Peyer's patch (tissue), 4 donors: ENCODE data around the gene PSD4. TPM values are rescaled to one million over a fixed set of nuclear protein-coding genes. Genes with fewer than 3 reads are reported as not detected.

Experiments
- DNase-seq, 3 donors: peaks; one replicate each; pipeline ENCODE4 v3.0.0-alpha.2; 2017 to 2019
- H3K27ac ChIP-seq, 4 donors: fragments of 200-600 bp; sonication (generic); one replicate each; pipeline ENCODE4 v1.5.1; 2016 to 2019
- H3K27me3 ChIP-seq, 2 donors: fragments of 200-600 bp; sonication (generic); one replicate each; pipeline ENCODE4 v1.5.1; 2019
- H3K36me3 ChIP-seq, 3 donors: fragments of 200-600 bp; sonication (generic); one replicate each; pipeline ENCODE4 v1.5.1; 2016 to 2019
- H3K4me1 ChIP-seq, 4 donors: fragments of 200-600 bp; sonication (generic); one replicate each; pipeline ENCODE4 v1.5.1; 2016 to 2019
- H3K4me3 ChIP-seq, 4 donors: fragments of 200-600 bp; sonication (generic); 1 replicate in 3 of 4; 2 replicates in 1 of 4; pipeline ENCODE4 v1.5.1; 2016 to 2019; ENCODE audit warnings: mild to moderate bottlenecking in 1 of 4
- H3K9me3 ChIP-seq, 4 donors: fragments of 200-600 bp; sonication (generic); one replicate each; pipeline ENCODE4 v1.5.1; 2016 to 2019; ENCODE audit warnings: mild to moderate bottlenecking in 1 of 4
- POLR2A ChIP-seq, 2 donors: fragments of 450-650 bp; IDR thresholded peaks; one replicate each; pipeline ENCODE4 v1.5.1; 2017; ENCODE audit warnings: antibody characterized with exemption in 2 of 2, mild to moderate bottlenecking in 2 of 2, moderate library complexity in 2 of 2
- total RNA-seq, 4 donors: library from RNA; depleted of rRNA; stranded (reverse); fragments of >200 nt; gene quantifications; one replicate each; pipeline ENCODE4 v1.1.0, GENCODE V29; 2016
- TF ChIP-seq, protein P1 (sequence below), 6 experiments: fragments of 450-650 bp in 4 of 6; fragments of 200-600 bp in 2 of 6; sonication (generic) in 1 of 6; IDR thresholded peaks; one replicate each; pipeline ENCODE4 v1.5.1; 2017 to 2019; ENCODE audit warnings: antibody characterized with exemption in 6 of 6, mild to moderate bottlenecking in 3 of 6, moderate library complexity in 1 of 6

PSD4 gene
- total RNA-seq, 4 donors from 2014 or later = 125 to 284 (median 212) TPM

DNA sequence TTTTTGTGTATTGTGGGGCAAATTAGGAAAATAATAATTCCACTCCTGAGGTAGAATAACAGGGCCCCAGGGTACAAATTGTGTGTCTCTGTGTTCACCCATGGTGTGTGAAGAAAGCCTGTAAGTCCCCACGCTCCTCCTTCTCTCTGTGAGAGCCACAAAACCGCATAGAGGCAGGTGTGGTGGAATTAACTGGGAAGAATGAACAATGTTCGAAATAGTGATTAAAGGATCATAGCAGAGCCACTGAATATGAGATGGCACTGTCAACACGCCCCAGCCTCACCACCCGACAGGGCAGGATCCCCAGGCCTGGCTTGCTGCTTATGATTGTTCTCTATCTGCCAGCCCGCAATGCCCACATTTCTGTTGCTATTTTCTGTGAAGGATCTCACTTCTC lies 32.3 kb upstream of the PSD4 start:
- TF ChIP-seq, protein P1, sequence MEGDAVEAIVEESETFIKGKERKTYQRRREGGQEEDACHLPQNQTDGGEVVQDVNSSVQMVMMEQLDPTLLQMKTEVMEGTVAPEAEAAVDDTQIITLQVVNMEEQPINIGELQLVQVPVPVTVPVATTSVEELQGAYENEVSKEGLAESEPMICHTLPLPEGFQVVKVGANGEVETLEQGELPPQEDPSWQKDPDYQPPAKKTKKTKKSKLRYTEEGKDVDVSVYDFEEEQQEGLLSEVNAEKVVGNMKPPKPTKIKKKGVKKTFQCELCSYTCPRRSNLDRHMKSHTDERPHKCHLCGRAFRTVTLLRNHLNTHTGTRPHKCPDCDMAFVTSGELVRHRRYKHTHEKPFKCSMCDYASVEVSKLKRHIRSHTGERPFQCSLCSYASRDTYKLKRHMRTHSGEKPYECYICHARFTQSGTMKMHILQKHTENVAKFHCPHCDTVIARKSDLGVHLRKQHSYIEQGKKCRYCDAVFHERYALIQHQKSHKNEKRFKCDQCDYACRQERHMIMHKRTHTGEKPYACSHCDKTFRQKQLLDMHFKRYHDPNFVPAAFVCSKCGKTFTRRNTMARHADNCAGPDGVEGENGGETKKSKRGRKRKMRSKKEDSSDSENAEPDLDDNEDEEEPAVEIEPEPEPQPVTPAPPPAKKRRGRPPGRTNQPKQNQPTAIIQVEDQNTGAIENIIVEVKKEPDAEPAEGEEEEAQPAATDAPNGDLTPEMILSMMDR (IDR thresholded peaks at IDR 0.05) = no peak
- TF ChIP-seq POLR2A (IDR thresholded peaks at IDR 0.05) = no peak
- Histone ChIP-seq H3K9me3 (no peaks in the 10 kb centered on the region), H3K27me3 (no peaks in the 10 kb centered on the region), H3K4me1 (peaks cover 0 to 6% (median 0%) of the 10 kb centered on the region in 4 donors), H3K27ac (no peak overlapping the region), H3K4me3 (no peak overlapping the region), H3K36me3 (no peaks in the 10 kb centered on the region)
- no peak for DNase-seq

DNA sequence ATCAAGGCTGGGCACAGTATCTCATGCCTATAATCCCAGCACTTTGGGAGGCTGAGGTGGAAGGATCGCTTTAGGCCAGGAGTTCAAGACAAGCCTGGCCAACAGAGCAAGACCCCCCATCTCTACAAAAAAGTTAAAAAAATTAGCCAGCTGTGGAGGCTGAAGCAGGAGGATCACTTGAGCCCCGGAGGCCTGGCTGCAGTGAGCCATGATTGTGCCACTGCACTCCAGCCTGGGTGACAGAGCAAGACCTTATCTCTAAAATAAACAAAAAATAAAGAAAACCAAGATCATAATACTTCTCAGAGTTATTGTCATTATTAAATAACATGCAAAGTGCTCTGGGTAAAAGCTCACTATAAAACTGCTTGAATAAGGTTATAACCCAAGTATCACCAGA lies 31.5 kb upstream of the PSD4 start:
- Histone ChIP-seq H3K4me3 (no peak overlapping the region), H3K4me1 (peaks cover 0 to 6% (median 0%) of the 10 kb centered on the region in 4 donors), H3K27ac (no peak overlapping the region), H3K27me3 (no peaks in the 10 kb centered on the region), H3K9me3 (no peaks in the 10 kb centered on the region), H3K36me3 (no peaks in the 10 kb centered on the region)
- DNase-seq = no peak
- TF ChIP-seq, protein P1 (IDR thresholded peaks at IDR 0.05) = no peak
- no peak for TF ChIP-seq POLR2A (IDR thresholded peaks at IDR 0.05)

DNA sequence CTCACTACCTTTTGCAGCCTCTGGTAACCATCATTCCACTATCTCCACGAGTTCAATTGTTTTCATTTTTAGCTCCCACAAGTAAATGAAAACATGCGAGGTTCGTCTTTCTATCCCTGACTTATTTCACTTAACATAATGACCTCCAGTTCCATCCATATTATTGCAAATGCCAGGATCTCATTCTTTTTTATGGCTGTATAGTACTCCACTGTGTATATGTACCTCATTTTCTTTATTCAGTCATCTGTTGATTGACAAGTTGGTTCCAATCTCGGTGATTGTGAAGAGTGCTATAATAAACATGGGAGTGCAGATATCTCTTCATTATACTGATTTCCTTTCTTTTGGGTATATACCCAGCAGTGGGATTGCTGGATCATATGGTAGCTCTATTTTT lies 29.5 kb upstream of the PSD4 start:
- H3K9me3 ChIP-seq = no peaks in the 10 kb centered on the region
- peaks cover 0 to 4% (median under 1%) of the 10 kb centered on the region in 4 donors for H3K4me1 ChIP-seq
- no peak overlapping the region for H3K4me3 ChIP-seq
- TF ChIP-seq, protein P1 (IDR thresholded peaks at IDR 0.05) = no peak
- no peak for TF ChIP-seq POLR2A (IDR thresholded peaks at IDR 0.05)
- H3K36me3 ChIP-seq = no peaks in the 10 kb centered on the region
- no peaks in the 10 kb centered on the region for H3K27me3 ChIP-seq
- no peak for DNase-seq
- no peak overlapping the region for H3K27ac ChIP-seq

DNA sequence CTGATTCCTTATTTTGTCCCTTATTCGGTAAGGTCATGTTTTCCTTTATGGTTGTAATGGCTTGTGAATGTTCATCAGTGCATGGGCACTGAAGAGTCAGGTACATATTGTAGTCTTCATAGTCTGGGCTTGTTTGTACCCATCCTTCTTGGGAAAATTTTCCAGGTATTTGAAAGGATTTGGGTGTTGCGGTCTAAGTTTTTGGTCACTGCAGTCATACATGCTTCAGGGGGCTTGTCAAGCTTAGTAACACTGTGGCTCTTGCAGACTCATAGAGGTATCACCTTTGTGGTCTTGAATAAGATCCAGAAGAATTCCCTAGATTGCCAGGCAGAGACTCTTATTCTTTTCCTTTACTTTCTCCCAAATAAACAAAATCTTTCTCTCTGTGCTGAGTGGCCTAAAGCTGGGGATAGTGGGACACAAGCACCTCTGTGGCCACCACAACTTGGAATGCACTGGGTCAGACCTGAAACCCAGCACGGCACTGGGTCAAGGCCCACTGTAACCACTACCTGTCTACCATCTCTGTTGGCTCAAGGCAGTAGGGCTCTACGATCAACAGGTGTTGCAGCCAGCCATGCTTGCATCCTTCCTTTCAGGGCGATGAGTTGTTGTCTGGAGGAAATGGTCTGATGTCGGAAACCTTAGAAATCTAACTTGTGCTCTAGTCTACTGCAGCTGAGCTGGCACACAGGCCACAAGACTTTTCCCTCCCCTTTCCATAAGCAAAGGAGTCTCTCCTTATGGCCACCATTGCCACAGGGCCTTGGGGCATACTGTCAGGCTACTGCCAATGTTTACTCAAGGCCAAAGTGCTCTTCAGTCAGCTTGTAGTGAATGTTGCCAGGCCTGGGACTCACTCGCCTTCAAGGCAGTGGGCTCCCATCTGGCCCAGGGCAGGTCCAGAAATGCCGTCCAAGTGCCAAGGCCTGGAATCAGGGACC lies 24.9 kb upstream of the PSD4 start:
- TF ChIP-seq POLR2A (IDR thresholded peaks at IDR 0.05) = no peak
- TF ChIP-seq, protein P1 (IDR thresholded peaks at IDR 0.05) = no peak
- no peaks in the 10 kb centered on the region for H3K27me3 ChIP-seq
- H3K36me3 ChIP-seq = no peaks in the 10 kb centered on the region
- DNase-seq = peak in 1 of 3 donors; percentile 52
- peaks cover 0 to 10% (median 0%) of the 10 kb centered on the region in 4 donors for H3K4me1 ChIP-seq
- no peak overlapping the region for H3K4me3 ChIP-seq
- peak overlapping the region in 2 of 4 donors; percentile 21 to 64 for H3K27ac ChIP-seq
- H3K9me3 ChIP-seq = no peaks in the 10 kb centered on the region

DNA sequence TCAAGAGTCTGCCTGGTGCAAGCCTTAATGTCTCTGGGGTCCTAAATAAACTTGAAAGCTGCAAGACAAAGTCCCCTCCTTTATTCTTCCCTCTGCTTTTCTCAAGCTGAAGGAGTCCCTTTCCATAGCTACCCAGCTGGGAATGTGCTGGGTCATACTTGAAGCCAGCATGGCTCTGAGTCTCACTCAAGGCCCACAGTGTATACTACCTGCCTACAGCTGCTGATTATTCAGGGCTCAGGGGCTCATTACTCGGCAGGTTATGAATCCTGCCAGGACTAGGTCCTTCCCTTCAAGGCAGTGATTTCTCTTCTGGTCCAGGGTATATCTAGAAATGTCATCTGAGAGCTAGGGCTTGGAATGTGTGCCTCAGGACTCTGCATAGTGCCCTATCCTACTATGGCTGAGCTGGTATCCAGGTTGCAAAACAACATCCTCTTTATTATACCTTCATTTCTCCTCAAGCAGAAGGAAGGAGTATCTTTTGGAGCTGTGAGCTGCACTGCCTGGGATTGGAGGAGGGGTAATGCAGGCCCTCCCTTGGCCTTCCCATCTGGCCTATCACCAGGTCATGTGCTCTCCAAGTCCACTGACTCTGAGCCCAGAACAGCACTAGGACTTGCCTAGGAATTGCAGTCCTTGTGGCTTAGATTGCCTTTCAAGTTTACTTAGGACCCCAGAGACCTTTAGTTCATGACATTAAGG lies 24.1 kb upstream of the PSD4 start:
- no peaks in the 10 kb centered on the region for H3K27me3 ChIP-seq
- H3K4me3 ChIP-seq = no peak overlapping the region
- H3K27ac ChIP-seq = peak overlapping the region in 2 of 4 donors; percentile 21 to 64
- no peak for DNase-seq
- no peaks in the 10 kb centered on the region for H3K9me3 ChIP-seq
- H3K4me1 ChIP-seq = peaks cover 0 to 10% (median 0%) of the 10 kb centered on the region in 4 donors
- H3K36me3 ChIP-seq = no peaks in the 10 kb centered on the region
- TF ChIP-seq, protein P1 (IDR thresholded peaks at IDR 0.05) = no peak
- TF ChIP-seq POLR2A (IDR thresholded peaks at IDR 0.05) = no peak
